ENCODE results near the gene GALNT14. TPM values are rescaled to one million over a fixed set of nuclear protein-coding genes. Genes with fewer than 3 reads are reported as not detected.

GALNT14 gene
- total and polyA plus RNA-seq, 4 donors: 0.85 to 2.8 (median 2.4) TPM

- no peak for ATAC-seq (ENCODE audit: insufficient read depth, low FRiP score)
- no peak overlapping the region for H3K9ac ChIP-seq (ENCODE audit: insufficient read depth in 1 of 2, low read length in 2 of 2)
Observed at GRCh38 chr2:31088504-31089195, 49.6 kb downstream of the GALNT14 start.

GRCh38 chr2:31087491-31087890 is 50.7 kb downstream of the GALNT14 start:
- H3K27me3 ChIP-seq (ENCODE audit: control insufficient read depth in 3 of 3, insufficient read depth in 3 of 3, low read length in 2 of 3): no peaks in the 10 kb centered on the region
- WGBS, 2 donors: 83 to 98% methylated on average over 3 of the region's 3 CpGs
- H3K4me1 ChIP-seq (ENCODE audit: control insufficient read depth in 5 of 5, insufficient read depth in 5 of 5, low read length in 5 of 5): peaks cover 0 to 3% (median 0%) of the 10 kb centered on the region in 5 donors
- no peak for TF ChIP-seq CTCF (IDR thresholded peaks at IDR 0.05; ENCODE audit: control extremely low read depth, extremely low read depth)
- ATAC-seq (ENCODE audit: insufficient read depth, low FRiP score) (no peak), DNase-seq (no peak)
- H3K9ac ChIP-seq (ENCODE audit: insufficient read depth in 1 of 2, low read length in 2 of 2): no peak overlapping the region
- H3K4me3 ChIP-seq: no peak overlapping the region
- no peak overlapping the region for H3K27ac ChIP-seq (ENCODE audit: low read depth in 1 of 2, low read length in 1 of 2)
- peaks cover 0 to 6% (median 0%) of the 10 kb centered on the region in 4 donors for H3K9me3 ChIP-seq (ENCODE audit: control insufficient read depth in 4 of 4, insufficient read depth in 3 of 4, low read length in 3 of 4)
- H3K36me3 ChIP-seq (ENCODE audit: control insufficient read depth in 4 of 4, insufficient read depth in 4 of 4, low read length in 4 of 4): no peaks in the 10 kb centered on the region

More at GRCh38 chr2:31088504-31089195, 49.6 kb downstream of the GALNT14 start:
- Histone ChIP-seq H3K4me1 (ENCODE audit: control insufficient read depth in 5 of 5, insufficient read depth in 5 of 5, low read length in 5 of 5) (peaks cover 0 to 3% (median 0%) of the 10 kb centered on the region in 5 donors), H3K4me3 (no peak overlapping the region), H3K36me3 (ENCODE audit: control insufficient read depth in 4 of 4, insufficient read depth in 4 of 4, low read length in 4 of 4) (no peaks in the 10 kb centered on the region), H3K9me3 (ENCODE audit: control insufficient read depth in 4 of 4, insufficient read depth in 3 of 4, low read length in 3 of 4) (peaks cover 0 to 6% (median 0%) of the 10 kb centered on the region in 4 donors), H3K27ac (ENCODE audit: low read depth in 1 of 2, low read length in 1 of 2) (no peak overlapping the region), H3K27me3 (ENCODE audit: control insufficient read depth in 3 of 3, insufficient read depth in 3 of 3, low read length in 2 of 3) (peaks cover 0 to 2% (median 0%) of the 10 kb centered on the region in 3 donors)
- no peak for DNase-seq
- TF ChIP-seq CTCF (IDR thresholded peaks at IDR 0.05; ENCODE audit: control extremely low read depth, extremely low read depth): no peak
- WGBS, 2 donors: 86 to 88% methylated on average over 6 of the region's 6 CpGs

GRCh38 chr2:31086590-31086989 is 51.6 kb downstream of the GALNT14 start:
- no peak overlapping the region for H3K27ac ChIP-seq (ENCODE audit: low read depth in 1 of 2, low read length in 1 of 2)
- no peaks in the 10 kb centered on the region for H3K36me3 ChIP-seq (ENCODE audit: control insufficient read depth in 4 of 4, insufficient read depth in 4 of 4, low read length in 4 of 4)
- no peak for DNase-seq
- no peak for TF ChIP-seq CTCF (IDR thresholded peaks at IDR 0.05; ENCODE audit: control extremely low read depth, extremely low read depth)
- no peak overlapping the region for H3K9ac ChIP-seq (ENCODE audit: insufficient read depth in 1 of 2, low read length in 2 of 2)
- H3K4me1 ChIP-seq (ENCODE audit: control insufficient read depth in 5 of 5, insufficient read depth in 5 of 5, low read length in 5 of 5): peaks cover 0 to 6% (median 4%) of the 10 kb centered on the region in 5 donors
- peaks cover 0 to 3% (median 0%) of the 10 kb centered on the region in 4 donors for H3K9me3 ChIP-seq (ENCODE audit: control insufficient read depth in 4 of 4, insufficient read depth in 3 of 4, low read length in 3 of 4)
- H3K4me3 ChIP-seq: no peak overlapping the region
- H3K27me3 ChIP-seq (ENCODE audit: control insufficient read depth in 3 of 3, insufficient read depth in 3 of 3, low read length in 2 of 3): no peaks in the 10 kb centered on the region
- WGBS, 2 donors: 93 to 95% methylated on average over 4 of the region's 4 CpGs
- no peak for ATAC-seq (ENCODE audit: insufficient read depth, low FRiP score)
